Adrenal gland (tissue), 5 donors: ENCODE results near the gene CPXM1.

Experiments used
- POLR2A ChIP-seq, 2 donors: fragments of 450-650 bp; IDR thresholded peaks; one replicate each; pipeline ENCODE4 v1.6.1; 2017; ENCODE audit warnings: antibody characterized with exemption in 2 of 2, mild to moderate bottlenecking in 2 of 2, moderate library complexity in 1 of 2
- TF ChIP-seq, protein P1 (sequence below), 6 experiments: fragments of 450-650 bp in 4 of 6; fragments of 200-600 bp in 2 of 6; sonication (generic) in 1 of 6; IDR thresholded peaks; 1 replicate in 5 of 6; 2 replicates in 1 of 6; pipeline versions ENCODE4 v1.5.1 to v1.8.0; 2016 to 2021; ENCODE audit warnings: antibody characterized with exemption in 6 of 6, mild to moderate bottlenecking in 2 of 6, moderate library complexity in 1 of 6
- donor health status: DM: no; HTN: no; CAD: no.

DNA sequence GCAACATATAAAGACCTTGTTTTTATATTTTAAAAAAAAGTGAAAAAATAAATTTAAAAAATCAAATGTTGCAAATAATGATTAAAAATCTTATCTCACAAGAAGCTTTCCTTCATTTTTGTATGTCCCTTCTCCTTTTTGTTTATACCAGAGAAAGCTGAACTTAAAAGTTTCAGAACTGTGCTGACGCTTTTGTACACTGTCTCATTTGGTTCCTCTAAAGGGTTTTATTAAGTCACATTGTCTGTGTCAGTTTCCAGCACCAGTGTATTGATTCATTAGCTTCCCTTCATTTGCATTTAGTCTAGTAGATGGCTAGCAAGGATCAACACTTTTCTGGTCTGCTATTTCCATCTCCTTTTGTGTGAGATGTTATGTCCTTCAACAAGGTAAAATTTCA lies 33.3 kb upstream of the CPXM1 start:
- TF ChIP-seq, protein P1, sequence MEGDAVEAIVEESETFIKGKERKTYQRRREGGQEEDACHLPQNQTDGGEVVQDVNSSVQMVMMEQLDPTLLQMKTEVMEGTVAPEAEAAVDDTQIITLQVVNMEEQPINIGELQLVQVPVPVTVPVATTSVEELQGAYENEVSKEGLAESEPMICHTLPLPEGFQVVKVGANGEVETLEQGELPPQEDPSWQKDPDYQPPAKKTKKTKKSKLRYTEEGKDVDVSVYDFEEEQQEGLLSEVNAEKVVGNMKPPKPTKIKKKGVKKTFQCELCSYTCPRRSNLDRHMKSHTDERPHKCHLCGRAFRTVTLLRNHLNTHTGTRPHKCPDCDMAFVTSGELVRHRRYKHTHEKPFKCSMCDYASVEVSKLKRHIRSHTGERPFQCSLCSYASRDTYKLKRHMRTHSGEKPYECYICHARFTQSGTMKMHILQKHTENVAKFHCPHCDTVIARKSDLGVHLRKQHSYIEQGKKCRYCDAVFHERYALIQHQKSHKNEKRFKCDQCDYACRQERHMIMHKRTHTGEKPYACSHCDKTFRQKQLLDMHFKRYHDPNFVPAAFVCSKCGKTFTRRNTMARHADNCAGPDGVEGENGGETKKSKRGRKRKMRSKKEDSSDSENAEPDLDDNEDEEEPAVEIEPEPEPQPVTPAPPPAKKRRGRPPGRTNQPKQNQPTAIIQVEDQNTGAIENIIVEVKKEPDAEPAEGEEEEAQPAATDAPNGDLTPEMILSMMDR (IDR thresholded peaks at IDR 0.05): no peak
- no peak for TF ChIP-seq POLR2A (IDR thresholded peaks at IDR 0.05)
